Endometrium (tissue), 2 donors: ENCODE data around the gene FMNL2.

Experiments used
- FAIRE-seq: peaks from 2 replicates; lab custom pipeline; 2012; peaks lifted over from hg19 to GRCh38; lab: Jason Lieb, UNC
- donor health status: control.
- donor health status: control.

Gene FMNL2

DNA sequence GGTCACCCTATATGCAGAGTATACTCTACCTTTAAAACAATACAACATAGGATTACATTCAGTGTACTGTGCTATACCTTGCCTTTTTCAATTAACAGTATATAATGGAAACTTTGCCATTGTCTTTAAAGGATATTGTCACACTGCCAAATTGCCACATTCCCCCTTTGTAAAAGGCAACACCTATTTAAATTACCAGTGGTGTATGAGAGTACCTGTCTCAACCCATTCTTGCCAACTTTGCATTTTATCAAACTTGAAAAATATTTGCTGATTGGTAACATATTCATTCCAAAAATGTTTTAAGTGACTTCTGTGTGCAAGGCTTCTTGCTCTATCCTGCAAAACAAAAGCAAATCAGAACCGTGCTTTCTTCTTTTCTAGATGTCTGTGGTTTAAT lies 92.9 kb downstream of the FMNL2 start:
- no peak for FAIRE-seq

DNA sequence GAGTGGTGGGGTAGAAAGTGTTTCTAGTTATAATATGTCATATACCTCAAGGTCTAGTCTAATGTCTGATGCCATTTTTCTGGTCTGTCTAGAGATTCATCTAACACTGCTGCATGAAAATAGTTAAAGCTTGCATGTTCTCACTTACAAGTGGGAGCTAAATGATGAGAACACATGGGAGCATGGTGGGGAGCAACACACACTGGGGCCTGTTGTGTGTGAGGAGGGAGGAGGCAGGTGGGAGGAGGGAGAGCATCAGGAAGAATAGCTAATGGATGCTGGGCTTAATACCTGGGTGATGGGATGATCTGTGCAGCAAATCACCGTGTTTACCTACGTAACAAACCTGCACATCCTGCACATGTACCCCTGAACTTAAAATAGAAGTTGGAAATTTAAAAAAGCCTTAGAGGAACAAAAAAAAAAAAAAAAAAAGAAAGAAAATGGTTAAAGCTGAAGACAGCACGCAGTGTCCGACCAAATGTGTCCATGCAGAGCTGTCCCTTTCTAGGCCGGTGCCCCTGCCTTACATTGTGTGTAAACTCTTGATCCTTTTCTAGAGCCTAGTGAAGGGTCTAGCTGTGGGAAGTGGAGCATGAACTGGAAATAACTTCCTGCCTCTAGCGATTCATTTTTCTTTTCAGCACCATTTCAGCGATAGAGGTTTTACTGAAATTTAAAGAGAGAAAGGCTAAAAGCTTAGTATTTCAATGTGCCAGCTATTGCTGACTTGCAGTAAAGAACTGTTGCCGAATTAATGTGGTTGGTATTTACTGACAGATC lies 94.0 kb downstream of the FMNL2 start:
- FAIRE-seq: no peak

DNA sequence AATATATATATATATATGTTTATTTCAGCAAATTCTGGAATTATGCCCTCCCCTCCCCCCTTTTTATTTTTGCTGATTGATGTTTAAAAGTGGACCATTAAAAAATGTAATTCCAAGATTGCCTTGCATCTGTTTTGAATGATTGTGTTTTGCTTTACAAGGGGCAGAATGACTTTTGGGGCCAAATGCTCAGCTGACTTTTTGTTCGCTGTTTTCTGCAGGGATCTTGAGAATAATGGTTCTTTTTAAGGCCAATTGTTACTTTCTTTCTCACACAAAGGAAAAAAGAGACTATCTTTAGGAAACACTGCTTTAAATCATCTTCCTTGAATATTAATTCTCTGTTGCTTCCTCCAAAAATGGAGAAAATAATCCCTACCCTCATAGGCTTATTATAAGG lies 95.9 kb downstream of the FMNL2 start:
- peak; percentile 8 for FAIRE-seq

DNA sequence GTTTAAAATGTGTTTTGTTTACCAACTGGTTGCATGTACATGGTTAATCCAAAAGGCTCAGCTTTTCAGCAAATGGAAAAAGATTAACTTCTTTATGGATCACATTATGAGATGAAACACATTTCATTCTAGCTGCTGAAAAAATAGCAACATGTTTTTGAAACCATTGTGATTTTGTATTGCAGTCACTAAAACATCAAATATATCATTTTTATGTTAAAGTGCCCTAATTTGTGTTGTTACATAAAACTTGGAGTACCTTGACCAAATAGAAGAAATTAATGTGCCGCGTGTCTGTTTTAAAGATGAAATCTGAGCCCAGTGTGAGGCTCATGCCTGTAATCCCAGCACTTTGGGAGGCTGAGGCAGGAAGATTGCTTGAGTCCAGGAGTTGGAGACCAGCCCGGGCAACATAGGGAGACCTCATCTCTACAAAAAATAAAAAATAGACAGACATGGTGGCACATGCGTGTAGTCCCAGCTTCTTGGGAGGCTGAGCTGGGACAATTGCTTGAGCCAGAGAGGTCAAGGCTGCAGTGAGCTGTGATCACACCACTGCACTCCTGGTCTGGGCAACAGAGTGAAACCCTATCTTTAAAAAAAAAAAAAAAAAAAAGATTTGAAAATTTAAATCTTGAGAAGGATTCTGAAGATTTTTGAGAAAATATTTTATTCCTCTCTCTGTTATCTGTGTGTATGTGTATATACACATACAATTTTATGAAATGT lies 96.6 kb downstream of the FMNL2 start:
- peak; percentile 93 for FAIRE-seq

DNA sequence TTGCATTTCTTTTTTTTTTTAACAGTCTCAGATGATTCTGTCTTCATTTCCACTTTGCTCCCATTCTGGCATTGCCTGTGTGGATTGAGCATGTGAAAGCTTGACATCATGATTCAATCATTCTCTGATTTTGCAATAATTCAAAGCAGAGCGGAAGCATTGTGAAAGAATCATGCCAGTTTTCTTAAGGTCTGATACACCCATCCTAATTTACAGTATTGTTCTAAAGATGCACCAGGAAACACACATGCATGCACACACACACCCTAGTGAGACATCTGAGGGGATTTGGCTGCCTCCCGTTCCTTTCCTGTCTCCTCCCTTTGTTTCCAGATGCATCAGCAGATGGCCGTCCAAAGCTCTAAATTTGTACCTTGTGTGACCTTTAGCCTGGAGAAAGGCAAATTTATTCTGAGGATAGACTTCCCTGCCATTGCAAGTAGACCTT lies 97.3 kb downstream of the FMNL2 start:
- peak; percentile 70 for FAIRE-seq

DNA sequence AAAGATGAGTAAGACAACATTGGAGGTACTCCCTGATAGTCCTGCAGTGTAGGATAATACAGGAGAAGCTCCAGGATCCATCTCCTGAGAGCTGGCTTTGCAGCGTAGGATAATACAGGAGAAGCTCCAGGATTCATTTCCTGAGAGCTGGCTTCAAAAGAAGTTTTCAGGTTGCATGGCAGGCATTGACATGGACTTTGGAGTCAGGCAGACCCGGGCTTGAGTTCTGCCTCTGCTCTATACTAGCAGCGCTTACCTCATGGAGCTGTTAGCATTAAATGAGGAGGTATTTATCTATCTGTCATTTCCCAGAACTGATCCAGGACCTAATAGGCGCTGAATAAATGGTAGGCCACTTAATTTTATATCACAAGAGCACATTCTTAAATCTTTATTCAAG lies 97.8 kb downstream of the FMNL2 start:
- no peak for FAIRE-seq

DNA sequence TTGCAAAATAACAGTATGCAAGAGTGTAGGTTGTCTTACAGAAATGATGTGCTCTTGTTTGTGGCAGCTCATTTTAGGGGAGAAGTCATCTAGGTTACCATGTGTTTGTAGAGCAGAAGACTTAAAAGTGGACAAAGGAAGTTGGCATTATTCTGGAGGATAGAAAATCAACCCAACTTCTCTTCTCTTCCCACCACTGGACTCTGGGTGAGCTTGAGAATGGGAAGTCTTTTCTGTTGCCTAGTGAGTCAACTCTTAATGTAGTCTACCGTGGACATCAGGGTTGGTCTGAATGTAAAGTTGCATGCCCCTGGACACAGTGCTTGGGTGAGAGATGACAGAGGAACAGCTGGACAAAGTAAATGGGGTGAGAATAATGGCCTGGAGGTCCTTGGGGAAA lies 98.3 kb downstream of the FMNL2 start:
- no peak for FAIRE-seq

DNA sequence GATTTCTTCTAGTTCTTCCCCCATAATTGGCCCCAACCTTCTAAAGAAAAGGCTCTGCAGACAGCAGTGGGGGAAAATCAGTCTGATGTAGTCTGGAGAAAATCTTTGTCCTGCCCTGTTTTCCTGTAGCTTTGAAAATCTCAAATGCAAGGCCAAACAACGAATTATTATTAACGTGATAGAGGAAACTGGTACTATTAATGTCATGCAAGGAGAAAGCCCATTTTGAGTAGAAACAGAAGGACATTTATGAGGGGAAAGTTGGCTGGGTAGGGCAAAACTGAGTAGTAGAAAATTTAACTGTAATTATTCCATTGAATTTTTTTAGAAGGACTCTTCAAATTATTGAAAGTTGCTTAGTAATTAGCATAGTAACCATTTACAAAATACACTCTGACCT lies 98.8 kb downstream of the FMNL2 start:
- FAIRE-seq: no peak

DNA sequence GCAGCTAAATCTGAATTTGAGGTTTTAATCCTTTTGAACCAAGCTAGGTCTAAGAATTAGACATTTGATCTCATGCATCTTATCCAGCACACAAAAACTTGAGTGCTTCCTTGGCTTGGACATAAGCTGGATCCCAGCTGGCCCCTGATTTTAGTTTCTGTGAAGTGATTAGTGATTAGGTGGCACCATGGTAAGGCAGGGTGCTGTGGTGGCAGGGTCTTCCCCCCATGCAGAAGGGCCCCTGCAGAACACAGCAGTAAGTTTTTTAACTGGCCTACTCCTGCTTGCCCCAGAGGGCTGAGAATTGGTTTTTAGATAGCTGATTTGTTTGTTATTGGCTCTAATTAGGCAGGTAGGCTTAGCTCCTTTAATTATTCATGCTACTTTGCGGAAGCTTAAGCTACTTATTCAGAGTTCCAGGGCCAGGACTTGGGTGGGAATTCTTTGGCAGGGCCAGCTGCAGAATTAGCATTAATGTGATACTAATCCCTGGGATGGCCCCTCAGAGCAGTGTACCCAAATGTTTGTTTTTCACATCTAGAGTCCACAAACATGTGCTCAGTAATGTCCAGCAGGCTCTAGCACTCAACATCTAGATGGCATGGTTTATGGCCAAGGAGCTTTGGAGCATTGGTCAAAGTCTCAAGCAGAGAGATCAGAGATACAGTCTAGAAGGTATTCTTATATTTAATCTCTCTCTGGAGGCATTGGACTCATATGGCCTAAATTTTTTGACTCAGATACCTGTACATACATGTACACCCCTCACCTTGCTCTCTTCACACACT lies 99.6 kb downstream of the FMNL2 start:
- no peak for FAIRE-seq

DNA sequence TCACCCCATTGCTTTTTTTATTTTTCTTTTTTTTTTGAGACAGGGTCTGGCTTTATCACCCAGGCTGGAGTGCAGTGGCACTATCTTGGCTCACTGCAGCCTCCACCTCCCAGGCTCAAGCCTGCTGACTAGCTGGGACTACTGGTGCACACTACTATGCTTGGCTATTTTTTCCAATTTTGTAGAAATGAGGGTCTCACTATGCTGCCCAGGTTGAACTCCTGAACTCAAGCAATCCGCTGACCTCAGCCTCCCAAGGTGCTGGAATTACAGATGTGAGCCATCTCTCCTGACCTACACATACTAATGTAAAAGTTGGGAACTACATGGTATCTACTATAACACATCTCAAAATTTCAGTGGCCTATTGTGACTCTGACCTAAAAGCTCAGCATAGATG lies 101.2 kb downstream of the FMNL2 start:
- no peak for FAIRE-seq

DNA sequence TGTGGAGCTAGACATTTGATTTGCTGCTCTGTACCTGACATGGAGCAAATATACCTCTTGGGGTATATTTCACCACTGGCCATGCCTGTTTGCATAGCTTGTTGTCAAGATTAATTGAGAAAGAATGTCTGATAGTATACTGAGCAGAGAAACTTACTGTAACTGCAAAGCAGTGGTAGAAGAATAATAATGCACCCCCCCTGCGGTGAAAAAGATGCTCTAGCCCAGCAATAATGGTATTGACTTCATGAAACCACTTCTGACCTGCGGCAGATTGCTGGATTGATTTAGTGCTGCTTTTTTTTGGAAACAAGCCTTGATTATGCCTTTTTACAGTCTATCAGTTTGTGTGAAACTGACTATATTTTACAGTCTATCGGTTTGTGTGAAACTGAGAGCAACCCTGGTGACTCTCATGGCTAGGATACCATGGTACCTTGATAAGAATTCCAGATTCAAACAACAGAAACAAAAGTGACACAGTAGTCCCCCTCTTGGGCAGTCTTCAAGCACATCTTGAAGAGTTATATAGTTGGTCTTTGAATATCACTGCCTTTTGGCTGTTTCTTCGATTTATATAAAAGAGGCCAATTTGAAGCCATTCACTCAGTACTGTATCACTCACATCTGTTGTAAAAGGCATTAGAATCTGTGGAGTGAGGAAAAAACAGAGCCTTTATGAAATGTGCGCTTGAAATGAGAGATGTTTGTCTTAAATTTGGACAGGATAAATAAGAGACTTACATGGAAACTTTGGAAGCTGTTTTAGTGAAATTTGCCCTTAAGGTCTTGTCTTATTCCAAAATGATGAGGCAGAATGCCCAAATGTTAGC lies 102.5 kb downstream of the FMNL2 start:
- FAIRE-seq: no peak

DNA sequence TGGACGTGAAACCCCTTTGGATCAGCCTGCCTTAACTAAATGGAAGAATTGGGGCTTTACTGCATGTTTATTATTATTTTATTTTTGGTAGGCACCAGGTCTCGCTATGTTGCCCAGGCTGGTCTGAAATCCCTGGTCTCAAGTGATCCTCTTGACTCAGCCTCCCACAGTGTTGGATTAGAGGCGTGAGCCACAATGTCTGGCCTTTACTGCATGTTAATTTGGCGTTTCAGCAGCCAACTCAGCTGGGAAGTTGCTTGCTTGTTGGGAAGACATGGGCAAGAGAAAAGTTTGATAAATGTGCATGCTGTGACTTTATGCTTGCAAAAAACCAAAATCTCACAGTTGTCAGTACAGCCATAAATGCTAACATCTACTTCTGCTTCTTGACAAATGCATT lies 105.1 kb downstream of the FMNL2 start:
- no peak for FAIRE-seq

DNA sequence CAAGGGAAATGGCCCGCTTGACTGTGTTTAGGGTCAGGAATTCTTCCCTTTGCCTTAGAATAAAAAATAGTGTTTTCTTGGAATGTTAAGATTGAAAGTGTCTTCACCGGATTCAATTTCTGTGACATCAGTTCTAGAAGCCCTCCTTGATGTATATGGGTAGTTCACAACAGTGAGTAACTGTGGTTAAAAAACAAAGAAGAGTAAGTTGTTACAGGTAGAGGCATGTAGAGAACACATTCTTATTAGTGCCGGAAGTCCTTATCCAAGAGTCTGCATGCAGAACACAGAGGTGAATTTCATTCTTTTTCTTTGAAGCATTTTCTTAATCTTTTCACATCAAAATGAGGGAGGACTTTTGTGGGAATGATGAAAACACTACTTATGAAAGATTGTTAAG lies 105.5 kb downstream of the FMNL2 start:
- no peak for FAIRE-seq

DNA sequence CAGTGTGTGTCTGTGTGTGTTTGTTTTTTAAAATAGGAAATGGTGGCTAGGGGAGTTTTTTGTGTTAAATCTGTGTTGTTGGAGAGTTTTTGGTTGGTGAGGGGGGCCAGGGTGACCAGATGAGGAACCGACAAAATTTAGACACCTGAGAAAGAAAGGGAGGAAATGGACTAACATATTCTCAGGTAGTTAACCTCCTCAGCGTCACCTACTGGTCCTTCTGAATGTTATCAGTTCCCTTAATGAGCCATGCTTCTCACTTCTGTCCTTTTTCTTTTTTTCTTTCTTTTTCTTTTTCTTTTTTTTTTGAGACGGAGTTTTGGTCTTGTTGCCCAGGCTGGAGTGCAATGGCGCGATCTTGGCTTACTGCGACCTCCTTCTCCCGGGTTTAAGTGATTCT lies 107.0 kb downstream of the FMNL2 start:
- no peak for FAIRE-seq

DNA sequence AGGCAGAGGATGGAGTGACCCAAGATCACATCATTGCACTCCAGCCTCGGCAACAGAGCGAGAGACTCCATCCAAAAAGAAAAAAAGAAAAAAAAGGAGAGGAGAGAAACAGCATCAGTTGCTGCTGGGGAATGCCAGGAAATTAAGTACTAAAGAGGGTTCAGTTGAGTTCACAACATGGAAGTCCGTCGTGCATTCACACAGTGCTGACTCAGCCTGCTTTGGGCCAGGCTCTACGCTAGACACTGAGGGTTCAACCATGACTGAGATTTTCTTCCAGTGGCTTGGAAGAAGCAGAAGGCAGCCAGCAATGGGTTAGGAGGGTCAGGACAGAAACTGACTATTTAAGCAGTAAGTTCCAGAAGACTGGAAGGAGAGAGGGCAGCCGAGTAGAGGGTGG lies 108.8 kb downstream of the FMNL2 start:
- FAIRE-seq: no peak

DNA sequence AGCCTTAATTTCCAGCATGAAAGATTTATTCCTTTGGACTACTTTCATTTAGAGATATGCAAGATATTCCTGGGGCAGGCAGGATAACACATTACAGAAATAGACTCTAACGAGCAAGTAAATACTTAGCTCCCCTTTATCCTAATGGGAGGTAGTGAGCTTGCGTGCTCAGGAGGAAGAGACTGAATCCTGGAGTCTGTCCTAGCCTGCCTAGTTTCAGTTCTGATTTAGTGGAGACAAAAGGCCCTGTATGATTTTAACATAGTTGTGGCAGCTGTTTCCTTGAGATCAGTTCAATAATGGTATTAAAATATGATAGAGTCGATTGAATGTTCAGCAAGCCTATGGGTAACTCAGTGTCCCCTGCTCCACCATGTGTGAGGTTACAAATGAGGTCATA lies 109.5 kb downstream of the FMNL2 start:
- FAIRE-seq: no peak

DNA sequence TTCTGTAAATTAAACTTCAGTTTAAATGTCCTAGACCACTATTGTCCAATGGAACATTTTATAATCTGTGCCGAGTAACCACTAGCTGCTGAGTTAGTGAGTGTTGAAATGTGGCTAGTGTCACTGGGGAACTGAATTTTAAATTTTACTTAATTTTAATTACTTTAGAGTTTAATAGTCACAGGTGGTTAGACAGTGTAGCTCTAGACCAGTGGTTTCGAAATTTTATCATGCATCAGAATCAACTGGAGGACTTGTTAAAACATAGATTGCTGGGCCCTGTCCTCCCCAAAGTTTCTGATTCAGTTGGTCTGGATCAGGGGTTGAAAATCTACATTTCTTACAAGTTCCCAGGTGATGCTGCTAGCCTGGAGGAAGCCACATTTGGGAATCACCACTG lies 110.4 kb downstream of the FMNL2 start:
- FAIRE-seq: no peak

DNA sequence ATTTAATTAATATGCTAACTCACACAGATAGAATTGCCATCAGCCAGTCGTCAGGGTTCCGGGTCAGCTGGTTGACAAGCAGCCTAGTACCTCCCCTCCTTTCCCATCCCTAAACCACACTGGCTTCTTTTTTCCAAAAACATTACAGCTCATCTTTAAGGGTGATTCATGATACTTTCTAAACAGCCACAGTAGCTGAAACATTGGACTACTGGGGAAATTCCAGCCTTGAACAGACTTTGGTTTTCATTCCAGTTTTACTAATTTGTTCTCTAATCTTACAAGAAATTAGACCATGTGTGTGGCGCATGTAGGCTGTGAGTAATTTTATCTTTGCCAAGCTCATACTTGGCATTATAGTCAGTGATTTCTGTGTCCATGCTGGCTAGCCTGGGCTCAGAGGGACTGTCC lies 110.8 kb downstream of the FMNL2 start:
- peak; percentile 67 for FAIRE-seq

DNA sequence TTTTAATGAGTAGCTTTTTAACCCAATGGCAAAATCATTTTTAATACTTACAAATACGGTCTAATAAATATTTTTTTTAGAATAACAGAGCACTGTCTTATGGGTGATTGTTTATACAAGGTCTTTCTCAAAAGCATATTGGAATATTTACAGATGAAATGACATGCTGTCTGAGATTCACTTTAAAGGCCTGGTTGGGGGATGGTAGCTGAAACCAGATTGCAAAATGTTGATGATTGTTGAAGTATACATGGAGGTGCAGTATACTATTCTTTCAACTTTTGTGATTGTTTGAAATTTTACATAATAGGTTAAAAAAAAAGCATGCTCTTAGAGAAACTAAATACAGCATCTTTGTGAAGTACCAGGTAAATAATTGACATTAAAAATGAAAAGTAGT lies 111.2 kb downstream of the FMNL2 start:
- no peak for FAIRE-seq

DNA sequence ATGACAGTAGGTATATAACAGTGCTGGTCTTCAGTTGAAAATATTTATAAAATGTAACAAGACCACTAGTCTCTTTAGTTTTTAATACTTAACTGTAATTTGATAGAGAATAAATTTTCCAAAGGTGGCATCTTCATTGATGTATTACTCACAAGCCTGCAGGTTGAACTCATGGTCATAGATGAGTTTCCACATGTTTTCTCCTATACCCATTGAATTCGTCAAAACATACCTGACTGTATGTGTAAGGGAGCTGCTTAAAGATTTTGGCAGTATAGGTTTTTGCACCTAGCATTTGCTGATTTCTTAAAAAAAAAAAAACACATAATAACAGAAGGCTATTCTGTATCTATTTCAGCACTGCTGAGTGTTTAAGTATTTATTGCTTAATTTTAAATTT lies 112.9 kb downstream of the FMNL2 start:
- no peak for FAIRE-seq

DNA sequence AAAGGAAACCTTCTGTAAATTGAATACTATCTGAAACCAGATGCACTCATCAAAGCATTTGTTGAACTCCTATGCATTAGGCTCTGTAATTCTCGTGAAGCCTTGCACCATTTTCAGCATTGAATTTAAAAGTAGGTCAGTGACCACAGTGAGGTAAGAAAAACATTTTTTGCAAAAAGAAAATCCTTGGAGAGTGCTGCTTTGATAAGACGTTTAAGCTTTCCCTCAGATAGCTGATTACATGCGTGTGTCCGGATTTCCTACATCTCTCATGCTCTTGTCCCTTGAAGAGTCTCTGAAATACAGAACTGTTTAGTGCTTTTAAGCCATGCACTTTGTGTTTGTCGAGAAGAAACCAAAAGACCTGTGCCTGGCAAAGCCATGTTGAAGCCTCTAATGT lies 113.6 kb downstream of the FMNL2 start:
- no peak for FAIRE-seq

DNA sequence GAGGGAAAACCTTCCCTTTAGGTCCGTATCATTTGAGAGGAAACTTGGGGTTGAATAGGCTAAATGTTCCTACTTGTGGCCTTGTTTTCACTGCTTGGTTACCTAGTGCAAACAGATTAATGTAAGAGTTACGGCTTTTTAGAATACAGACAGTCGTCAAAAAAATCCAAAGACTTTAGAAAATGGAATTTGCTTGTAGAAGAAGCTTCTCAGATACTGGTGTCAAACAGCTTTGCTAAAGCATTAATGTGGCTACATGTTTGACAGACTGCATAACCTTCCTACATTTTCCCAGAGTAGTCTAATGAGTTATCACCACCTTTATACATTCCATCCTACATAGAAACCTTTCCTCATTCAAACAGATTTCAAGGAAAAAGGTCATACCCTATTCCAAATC lies 114.6 kb downstream of the FMNL2 start:
- FAIRE-seq: no peak
